ENCODE results near the gene RNF215.

RNF215 gene

GRCh38 chr22:30386960-30387827 lies at the start of gene RNF215:
Gene RNF215 (minus strand): TSS chr22:30387411. CDS start chr22:30387313, 98 bp downstream.
- DNase-seq, result peak; percentile 86

GRCh38 chr22:30436196-30436595 lies 49.0 kb upstream of the RNF215 start:
- no peak for DNase-seq

GRCh38 chr22:30435674-30436126 lies 48.5 kb upstream of the RNF215 start:
- DNase-seq, result peak; percentile 51

GRCh38 chr22:30434843-30435242 lies 47.6 kb upstream of the RNF215 start:
- no peak for DNase-seq

- no peak for DNase-seq
Measured at GRCh38 chr22:30433773-30434172, 46.6 kb upstream of the RNF215 start.

GRCh38 chr22:30433227-30433626 lies 46.0 kb upstream of the RNF215 start:
- DNase-seq, result no peak

- DNase-seq, result no peak
Measured at GRCh38 chr22:30432520-30432919, 45.3 kb upstream of the RNF215 start.

GRCh38 chr22:30432096-30432495 lies 44.9 kb upstream of the RNF215 start:
- no peak for DNase-seq

- peak; percentile 16 for DNase-seq
Measured at GRCh38 chr22:30430933-30431332, 43.7 kb upstream of the RNF215 start.

GRCh38 chr22:30429887-30430286 lies 42.7 kb upstream of the RNF215 start:
- DNase-seq, result no peak

- DNase-seq, result no peak
Measured at GRCh38 chr22:30427871-30428270, 40.7 kb upstream of the RNF215 start.

GRCh38 chr22:30426388-30427353 lies 39.5 kb upstream of the RNF215 start:
- DNase-seq, result peak; percentile 91

- peak; percentile 73 for DNase-seq
Measured at GRCh38 chr22:30425616-30426387, 38.6 kb upstream of the RNF215 start, which contains the start of gene MTFP1. Gene MTFP1 (plus strand): TSS chr22:30425768. CDS start chr22:30425880, 112 bp downstream.

- no peak for DNase-seq
Measured at GRCh38 chr22:30425327-30425615, 38.1 kb upstream of the RNF215 start.

- peak; percentile 56 for DNase-seq
Measured at GRCh38 chr22:30424534-30425326, 37.5 kb upstream of the RNF215 start.

GRCh38 chr22:30423959-30424533 lies 36.8 kb upstream of the RNF215 start:
- peak; percentile 99 for DNase-seq

- peak; percentile 54 for DNase-seq
Measured at GRCh38 chr22:30423301-30423958, 36.2 kb upstream of the RNF215 start.

- DNase-seq, result no peak
Measured at GRCh38 chr22:30422481-30423300, 35.5 kb upstream of the RNF215 start.

- no peak for DNase-seq
Measured at GRCh38 chr22:30421695-30422480, 34.7 kb upstream of the RNF215 start.
